PFSK-1 (cell line): ENCODE results near the gene EXOC6.

Experiments
- POLR2AphosphoS5 ChIP-seq: IDR thresholded peaks from 2 replicates; pipeline ENCODE4 v1.6.1; 2012; ENCODE audit warnings: low read depth, mild to moderate bottlenecking, control low read depth, low read length, moderate library complexity
- TF ChIP-seq, protein P1 (sequence below), 2 experiments: IDR thresholded peaks; 2 replicates each; pipeline versions ENCODE4 v1.6.1 to v1.8.0; 2011 to 2012; ENCODE audit warnings: low read depth in 2 of 2, low read length in 2 of 2, control low read depth in 1 of 2, inconsistent platforms in 1 of 2, mild to moderate bottlenecking in 1 of 2, moderate library complexity in 1 of 2; ENCODE audit not compliant: insufficient read depth in 1 of 2

DNA sequence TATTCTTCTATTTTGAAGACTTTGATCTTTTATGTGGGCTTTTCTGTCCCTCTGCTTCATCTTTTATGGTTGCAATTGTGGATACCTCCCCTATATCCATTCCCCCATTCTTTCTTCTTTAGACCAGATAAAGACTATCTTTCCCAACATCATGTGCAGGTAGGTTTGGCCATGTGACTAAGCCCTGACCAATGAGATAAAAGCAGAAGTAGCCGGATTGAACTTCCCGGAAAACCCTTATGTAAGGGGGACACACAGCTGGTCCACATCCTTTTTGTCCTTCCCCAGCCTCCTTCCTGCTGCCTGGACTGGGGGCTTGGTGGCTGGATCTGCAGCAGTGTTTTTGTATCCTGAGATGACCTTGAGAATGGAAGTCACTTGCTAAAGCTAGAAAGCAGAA, 33.5 kb upstream of the EXOC6 start:
- TF ChIP-seq POLR2AphosphoS5, result no peak
- TF ChIP-seq, protein P1, sequence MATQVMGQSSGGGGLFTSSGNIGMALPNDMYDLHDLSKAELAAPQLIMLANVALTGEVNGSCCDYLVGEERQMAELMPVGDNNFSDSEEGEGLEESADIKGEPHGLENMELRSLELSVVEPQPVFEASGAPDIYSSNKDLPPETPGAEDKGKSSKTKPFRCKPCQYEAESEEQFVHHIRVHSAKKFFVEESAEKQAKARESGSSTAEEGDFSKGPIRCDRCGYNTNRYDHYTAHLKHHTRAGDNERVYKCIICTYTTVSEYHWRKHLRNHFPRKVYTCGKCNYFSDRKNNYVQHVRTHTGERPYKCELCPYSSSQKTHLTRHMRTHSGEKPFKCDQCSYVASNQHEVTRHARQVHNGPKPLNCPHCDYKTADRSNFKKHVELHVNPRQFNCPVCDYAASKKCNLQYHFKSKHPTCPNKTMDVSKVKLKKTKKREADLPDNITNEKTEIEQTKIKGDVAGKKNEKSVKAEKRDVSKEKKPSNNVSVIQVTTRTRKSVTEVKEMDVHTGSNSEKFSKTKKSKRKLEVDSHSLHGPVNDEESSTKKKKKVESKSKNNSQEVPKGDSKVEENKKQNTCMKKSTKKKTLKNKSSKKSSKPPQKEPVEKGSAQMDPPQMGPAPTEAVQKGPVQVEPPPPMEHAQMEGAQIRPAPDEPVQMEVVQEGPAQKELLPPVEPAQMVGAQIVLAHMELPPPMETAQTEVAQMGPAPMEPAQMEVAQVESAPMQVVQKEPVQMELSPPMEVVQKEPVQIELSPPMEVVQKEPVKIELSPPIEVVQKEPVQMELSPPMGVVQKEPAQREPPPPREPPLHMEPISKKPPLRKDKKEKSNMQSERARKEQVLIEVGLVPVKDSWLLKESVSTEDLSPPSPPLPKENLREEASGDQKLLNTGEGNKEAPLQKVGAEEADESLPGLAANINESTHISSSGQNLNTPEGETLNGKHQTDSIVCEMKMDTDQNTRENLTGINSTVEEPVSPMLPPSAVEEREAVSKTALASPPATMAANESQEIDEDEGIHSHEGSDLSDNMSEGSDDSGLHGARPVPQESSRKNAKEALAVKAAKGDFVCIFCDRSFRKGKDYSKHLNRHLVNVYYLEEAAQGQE (IDR thresholded peaks at IDR 0.05; ENCODE audit: insufficient read depth in 1 of 2, low read depth in 2 of 2, low read length in 2 of 2), result no peak
